K562 (cell line): Measurements from ENCODE around the gene TUT1. TPM values are rescaled to one million over a fixed set of nuclear protein-coding genes. Genes with fewer than 3 reads are reported as not detected.

ENCODE experiments used
- JUND ChIP-seq, 2 experiments: IDR thresholded peaks; 2 replicates in 1 of 2; 3 replicates in 1 of 2; pipeline ENCODE4 v1.6.1; 2011; ENCODE audit warnings: borderline replicate concordance in 2 of 2, low read depth in 2 of 2, low read length in 2 of 2, improper control_type of control experiment in 1 of 2, missing biosample characterization in 1 of 2, missing genetic modification characterization in 1 of 2, missing genetic modification reagents in 1 of 2
- POLR2A ChIP-seq: fragments of 450-650 bp; conservative IDR thresholded peaks from 2 replicates; pipeline ENCODE4 v1.6.1; 2016
- POU5F1 ChIP-seq: fragments of 150-350 bp; IDR thresholded peaks from 2 replicates; pipeline ENCODE4 v1.6.1; 2014; ENCODE audit warnings: borderline replicate concordance, low read length, low read depth, mild to moderate bottlenecking; ENCODE audit not compliant: partially characterized antibody
- PPARD ChIP-seq: fragments of 250-450 bp; sonication (Bioruptor Pico); IDR thresholded peaks from 2 replicates; pipeline ENCODE4 v1.8.0; 2022; ENCODE audit warnings: inconsistent platforms, mild to moderate bottlenecking, moderate library complexity
- ZNF707 ChIP-seq: fragments of 250-450 bp; sonication (Bioruptor Pico); conservative IDR thresholded peaks from 2 replicates; pipeline ENCODE4 v1.8.0; 2022; ENCODE audit warnings: inconsistent platforms, mild to moderate bottlenecking, moderate library complexity
- polyA plus RNA-seq, 8 experiments: library from polyadenylated mRNA; depleted of rRNA in 4 of 8; stranded (reverse) in 5 of 8; unstranded in 3 of 8; fragments of >200 nt; fragmentation: Nextera tagmentation in 2 of 8; fragmentation: Illumina TruSeq in 1 of 8; extraction: Ambion mirVana in 2 of 8; extraction: Trizol in 1 of 8; gene quantifications; 2 replicates each; pipeline versions ENCODE4 v1.2.1 to v1.2.3, GENCODE V29; 2011 to 2014; ENCODE audit warnings: inconsistent platforms in 1 of 8, missing spikeins in 1 of 8
- total RNA-seq, 7 experiments: library from RNA; depleted of rRNA in 6 of 7; stranded (reverse); fragments of >200 nt in 6 of 7; fragmentation: Illumina TruSeq in 2 of 7; extraction: Trizol in 2 of 7; gene quantifications; 2 replicates each; pipeline versions ENCODE4 v1.2.1 to v1.2.3, GENCODE V29; 2011 to 2021; ENCODE audit warnings: low replicate concordance in 1 of 7
- TF ChIP-seq, protein P1 (sequence below), 2 experiments: fragments of 450-650 bp in 1 of 2; sonication (generic) in 1 of 2; formaldehyde crosslinking in 1 of 2; IDR thresholded peaks; 2 replicates each; pipeline versions ENCODE4 v1.7.1 to v1.9.0; 2016 to 2022; ENCODE audit warnings: inconsistent platforms in 1 of 2, mild to moderate bottlenecking in 1 of 2, missing genetic modification reagents in 1 of 2

The TUT1 gene
- total and polyA plus RNA-seq, 9 of the 15 experiments (the other 6 are each of a cell fraction or from before 2014, with no cell fraction given): 0.66 to 44.3 (median 15.7) TPM

DNA sequence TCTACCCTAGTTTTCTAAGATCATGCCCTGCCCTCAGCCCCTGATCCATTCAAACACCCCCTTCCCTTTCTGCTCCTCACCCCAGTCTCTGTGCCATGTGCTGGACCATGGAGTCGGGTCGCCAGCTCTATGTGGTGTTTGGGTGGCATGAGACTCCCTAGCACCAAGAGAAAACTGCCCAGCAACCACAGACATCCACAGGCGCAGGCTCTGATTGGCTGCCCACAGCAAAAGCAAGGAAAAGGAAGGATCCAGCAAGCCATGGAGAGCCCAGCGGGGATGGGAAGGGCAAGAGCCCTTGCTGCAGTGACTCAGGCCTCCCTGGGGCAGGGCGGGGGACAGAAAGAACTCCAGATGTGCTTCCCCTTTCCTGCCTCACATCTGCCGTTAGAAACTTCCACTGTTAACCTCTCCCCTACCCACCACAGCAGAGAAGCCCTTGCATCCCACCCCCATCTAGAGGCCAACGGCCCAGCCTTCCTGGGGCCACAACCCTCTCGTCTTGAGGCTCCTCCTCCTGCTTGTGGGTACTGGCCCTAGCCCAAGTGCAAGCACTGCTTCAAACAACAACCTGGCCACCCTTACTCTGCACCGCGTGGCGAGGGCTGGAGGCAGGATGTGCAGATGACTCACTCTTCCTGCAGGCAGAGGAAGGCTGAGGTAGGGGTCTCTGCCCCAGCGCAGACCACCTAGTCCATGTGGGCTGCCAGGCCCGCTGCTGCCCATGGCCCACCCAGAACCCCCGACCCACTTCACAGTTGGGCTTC, 35.0 kb downstream of the TUT1 start (continued):
- no peak for TF ChIP-seq POU5F1
- TF ChIP-seq, protein P1, sequence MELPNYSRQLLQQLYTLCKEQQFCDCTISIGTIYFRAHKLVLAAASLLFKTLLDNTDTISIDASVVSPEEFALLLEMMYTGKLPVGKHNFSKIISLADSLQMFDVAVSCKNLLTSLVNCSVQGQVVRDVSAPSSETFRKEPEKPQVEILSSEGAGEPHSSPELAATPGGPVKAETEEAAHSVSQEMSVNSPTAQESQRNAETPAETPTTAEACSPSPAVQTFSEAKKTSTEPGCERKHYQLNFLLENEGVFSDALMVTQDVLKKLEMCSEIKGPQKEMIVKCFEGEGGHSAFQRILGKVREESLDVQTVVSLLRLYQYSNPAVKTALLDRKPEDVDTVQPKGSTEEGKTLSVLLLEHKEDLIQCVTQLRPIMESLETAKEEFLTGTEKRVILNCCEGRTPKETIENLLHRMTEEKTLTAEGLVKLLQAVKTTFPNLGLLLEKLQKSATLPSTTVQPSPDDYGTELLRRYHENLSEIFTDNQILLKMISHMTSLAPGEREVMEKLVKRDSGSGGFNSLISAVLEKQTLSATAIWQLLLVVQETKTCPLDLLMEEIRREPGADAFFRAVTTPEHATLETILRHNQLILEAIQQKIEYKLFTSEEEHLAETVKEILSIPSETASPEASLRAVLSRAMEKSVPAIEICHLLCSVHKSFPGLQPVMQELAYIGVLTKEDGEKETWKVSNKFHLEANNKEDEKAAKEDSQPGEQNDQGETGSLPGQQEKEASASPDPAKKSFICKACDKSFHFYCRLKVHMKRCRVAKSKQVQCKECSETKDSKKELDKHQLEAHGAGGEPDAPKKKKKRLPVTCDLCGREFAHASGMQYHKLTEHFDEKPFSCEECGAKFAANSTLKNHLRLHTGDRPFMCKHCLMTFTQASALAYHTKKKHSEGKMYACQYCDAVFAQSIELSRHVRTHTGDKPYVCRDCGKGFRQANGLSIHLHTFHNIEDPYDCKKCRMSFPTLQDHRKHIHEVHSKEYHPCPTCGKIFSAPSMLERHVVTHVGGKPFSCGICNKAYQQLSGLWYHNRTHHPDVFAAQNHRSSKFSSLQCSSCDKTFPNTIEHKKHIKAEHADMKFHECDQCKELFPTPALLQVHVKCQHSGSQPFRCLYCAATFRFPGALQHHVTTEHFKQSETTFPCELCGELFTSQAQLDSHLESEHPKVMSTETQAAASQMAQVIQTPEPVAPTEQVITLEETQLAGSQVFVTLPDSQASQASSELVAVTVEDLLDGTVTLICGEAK (IDR thresholded peaks at IDR 0.05): peak; percentile 32; the same call in 1 of the 2 replicates
- TF ChIP-seq, protein P1 (CRISPR knock-in tag; IDR thresholded peaks at IDR 0.05): no peak
- peak; percentile 77 for TF ChIP-seq JUND (IDR thresholded peaks at IDR 0.05; ENCODE audit: borderline replicate concordance, low read depth, low read length)
- peak; percentile 63; the same call in 2 of the 3 replicates for TF ChIP-seq JUND (tag; IDR thresholded peaks at IDR 0.05; ENCODE audit: borderline replicate concordance, low read depth, low read length)
- no peak for TF ChIP-seq ZNF707 (CRISPR knock-in tag)
- TF ChIP-seq POLR2A: no peak
- no peak for TF ChIP-seq PPARD (CRISPR knock-in tag)
